Amniotic epithelial cell (primary cell): Measurements from ENCODE around the gene DISP1.

Source experiments
- DNase-seq: peaks from one replicate; pipeline ENCODE4 v3.0.0-alpha.2; 2010; ENCODE audit warnings: low read depth

Gene DISP1, protein sequence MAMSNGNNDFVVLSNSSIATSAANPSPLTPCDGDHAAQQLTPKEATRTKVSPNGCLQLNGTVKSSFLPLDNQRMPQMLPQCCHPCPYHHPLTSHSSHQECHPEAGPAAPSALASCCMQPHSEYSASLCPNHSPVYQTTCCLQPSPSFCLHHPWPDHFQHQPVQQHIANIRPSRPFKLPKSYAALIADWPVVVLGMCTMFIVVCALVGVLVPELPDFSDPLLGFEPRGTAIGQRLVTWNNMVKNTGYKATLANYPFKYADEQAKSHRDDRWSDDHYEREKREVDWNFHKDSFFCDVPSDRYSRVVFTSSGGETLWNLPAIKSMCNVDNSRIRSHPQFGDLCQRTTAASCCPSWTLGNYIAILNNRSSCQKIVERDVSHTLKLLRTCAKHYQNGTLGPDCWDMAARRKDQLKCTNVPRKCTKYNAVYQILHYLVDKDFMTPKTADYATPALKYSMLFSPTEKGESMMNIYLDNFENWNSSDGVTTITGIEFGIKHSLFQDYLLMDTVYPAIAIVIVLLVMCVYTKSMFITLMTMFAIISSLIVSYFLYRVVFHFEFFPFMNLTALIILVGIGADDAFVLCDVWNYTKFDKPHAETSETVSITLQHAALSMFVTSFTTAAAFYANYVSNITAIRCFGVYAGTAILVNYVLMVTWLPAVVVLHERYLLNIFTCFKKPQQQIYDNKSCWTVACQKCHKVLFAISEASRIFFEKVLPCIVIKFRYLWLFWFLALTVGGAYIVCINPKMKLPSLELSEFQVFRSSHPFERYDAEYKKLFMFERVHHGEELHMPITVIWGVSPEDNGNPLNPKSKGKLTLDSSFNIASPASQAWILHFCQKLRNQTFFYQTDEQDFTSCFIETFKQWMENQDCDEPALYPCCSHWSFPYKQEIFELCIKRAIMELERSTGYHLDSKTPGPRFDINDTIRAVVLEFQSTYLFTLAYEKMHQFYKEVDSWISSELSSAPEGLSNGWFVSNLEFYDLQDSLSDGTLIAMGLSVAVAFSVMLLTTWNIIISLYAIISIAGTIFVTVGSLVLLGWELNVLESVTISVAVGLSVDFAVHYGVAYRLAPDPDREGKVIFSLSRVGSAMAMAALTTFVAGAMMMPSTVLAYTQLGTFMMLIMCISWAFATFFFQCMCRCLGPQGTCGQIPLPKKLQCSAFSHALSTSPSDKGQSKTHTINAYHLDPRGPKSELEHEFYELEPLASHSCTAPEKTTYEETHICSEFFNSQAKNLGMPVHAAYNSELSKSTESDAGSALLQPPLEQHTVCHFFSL (N-terminal part only)

DNA sequence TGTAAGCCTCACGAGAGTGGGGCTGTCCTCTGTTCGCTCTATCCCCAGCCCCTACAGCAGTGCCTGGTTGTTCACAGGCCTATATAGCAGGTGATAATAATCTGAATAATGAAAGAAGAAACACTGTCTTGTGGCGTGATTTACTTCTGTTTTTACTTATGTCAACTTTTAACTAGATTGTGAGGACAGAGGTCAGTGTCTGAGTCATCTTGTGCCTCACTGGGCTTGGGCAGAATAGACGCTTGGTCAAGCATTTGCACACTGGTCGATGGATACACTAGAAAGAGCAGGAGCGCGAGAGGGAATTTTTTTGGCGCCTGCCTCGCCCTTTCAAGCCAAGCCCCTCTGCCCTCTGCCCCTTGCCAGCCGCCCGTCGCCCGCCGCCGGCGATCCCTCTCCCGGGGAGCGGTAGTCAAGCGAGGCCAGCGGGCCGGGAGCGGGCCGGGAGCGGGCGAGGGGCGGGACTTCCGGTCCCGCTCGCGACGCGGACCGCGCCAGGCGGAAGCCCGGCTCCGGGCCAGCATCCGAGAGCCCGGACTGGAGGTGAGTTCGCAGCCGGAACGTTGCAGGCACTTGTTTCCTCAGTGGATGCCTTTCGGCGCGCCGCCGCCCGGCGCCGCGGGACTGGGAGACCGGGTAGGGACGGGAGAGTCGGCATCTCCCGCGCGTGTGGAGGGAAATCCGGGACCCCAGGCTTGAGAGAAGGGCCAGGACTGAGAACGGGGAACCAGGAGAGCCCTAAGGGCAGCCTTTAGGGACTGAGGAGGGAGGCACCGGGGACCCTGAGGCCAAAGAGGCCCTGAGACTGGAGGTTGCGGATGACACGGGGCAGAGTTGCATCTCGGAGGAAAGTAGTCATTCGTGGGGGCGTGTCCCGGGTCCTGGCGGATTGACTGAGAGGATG, at the start of gene DISP1:
Gene DISP1 (plus strand): TSS at position 504 of the 904 bp plus-strand sequence. CDS start 127,785 bp downstream, outside the sequence.
- DNase-seq: peak; percentile 78

DNA sequence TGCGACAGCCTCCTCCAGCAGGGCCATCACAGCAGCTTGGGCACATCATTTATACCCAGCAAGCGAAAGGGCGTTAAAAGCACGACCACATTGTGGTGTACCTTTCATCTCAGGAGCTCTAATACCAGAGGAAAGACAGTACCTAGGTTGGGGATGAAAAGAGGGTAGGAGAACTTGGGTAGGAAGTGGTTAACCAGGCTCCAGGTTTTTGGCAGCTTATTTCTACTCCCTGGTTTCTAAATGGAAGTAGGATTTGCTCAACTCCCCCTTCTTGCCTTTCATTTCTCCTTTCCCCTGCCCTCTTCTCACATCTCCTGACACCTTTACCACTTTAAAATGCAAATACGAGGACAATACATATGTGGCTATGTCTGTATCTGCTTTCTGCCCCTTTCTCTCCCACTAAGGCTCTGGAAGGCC, 47.7 kb upstream of the DISP1 start:
- no peak for DNase-seq

DNA sequence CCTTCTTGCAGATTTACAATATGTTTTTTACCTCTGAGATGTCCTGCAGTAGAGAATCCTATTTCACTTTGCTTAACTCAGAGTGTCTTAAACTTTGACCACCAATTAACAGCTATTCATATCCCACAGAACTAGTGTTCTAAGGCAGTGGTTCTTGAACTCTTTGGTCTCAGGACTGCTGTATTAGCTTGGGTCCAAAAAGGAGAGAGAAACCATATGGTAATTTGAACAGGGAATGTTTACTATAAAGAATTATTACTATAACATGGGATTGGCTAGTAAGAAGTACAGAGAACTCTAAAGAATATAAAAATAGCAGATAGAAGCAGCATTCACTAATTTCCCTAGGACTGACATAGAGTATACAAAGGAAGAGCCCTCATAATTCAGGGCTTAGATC, 46.2 kb upstream of the DISP1 start:
- DNase-seq: no peak

DNA sequence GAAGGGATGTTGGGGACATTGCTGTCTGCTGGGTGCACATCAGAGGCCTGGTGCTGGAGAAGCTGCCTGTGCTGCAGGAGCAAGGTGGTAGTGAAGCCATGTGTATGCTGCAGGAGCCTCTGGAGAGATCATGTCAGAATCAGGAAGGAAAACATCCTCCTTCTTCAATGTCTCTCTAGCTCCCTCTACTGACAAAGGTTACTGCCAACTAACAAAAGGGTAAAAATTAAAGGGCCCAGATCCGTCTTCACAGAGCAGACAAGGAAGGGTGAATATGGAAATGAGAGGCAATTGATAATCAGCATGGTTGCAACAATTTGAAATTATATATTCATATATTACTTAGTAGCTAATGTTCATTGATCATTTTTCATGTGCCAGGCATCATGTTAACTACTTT, 45.7 kb upstream of the DISP1 start:
- no peak for DNase-seq

DNA sequence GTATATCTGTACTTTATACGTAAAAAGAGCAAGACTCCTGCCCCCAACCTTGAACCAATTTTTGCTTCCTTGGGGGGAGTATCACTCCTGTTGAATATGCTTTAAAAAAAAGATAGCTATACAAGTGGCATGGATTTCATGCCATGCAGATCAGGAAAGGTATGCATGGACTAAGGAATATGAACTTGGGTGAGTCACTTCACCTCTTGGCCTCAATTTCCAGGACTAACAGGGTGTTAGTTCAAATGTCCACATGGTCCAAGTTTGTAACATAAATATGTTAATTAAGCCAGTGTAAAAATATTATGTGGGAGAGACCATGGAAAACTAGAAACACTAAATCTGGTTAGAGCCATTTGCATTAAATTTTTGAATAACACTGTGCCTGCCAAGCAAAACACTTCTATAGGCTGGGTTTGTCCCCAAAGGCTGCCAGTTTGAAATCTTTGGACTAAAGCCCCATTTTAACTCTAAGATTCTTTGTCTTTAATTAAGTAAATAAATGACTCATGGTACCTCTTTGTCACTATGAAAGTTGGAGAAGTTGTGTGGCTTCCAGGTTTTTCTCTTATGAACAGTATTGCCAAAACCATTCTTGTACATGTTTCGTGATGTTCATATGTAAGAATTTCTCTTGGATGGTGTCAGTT, 44.7 kb upstream of the DISP1 start:
- no peak for DNase-seq

DNA sequence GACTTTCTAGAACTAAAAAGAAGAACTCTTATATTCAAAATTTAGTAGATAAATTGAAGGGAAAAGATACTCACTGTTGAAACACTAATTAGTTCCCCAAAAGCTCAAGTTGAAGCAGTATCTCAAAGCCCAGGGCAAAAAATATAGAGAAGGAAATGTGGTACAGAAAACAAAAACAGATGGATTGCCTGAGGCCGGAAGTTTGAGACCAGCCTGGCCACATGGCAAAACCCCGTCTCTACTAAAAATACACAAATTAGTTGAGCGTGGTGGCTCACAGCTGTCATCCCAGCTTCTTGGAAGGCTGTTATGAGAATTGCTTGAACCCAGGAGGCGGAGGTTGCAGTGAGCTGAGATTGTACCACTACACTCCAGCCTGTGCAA, 41.9 kb upstream of the DISP1 start:
- DNase-seq: no peak

DNA sequence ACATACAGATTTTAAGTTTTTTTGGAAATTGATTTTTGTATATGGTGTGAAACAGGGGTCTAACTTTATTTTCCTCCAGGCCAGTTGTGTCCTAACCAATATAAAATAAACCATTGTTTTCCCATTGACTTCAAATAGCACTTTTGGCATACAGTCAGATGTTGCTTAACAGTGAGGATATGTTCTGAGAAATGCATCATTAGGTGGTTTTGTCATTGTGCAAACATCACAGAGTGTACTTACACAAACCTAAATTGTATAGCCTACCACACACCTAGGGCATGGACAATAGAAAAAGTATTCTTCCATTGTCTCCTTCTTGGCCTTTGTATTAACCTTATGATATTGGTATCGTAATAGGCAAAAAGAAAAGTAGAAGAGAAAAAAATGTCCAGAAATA, 37.4 kb upstream of the DISP1 start:
- peak; percentile 90 for DNase-seq

DNA sequence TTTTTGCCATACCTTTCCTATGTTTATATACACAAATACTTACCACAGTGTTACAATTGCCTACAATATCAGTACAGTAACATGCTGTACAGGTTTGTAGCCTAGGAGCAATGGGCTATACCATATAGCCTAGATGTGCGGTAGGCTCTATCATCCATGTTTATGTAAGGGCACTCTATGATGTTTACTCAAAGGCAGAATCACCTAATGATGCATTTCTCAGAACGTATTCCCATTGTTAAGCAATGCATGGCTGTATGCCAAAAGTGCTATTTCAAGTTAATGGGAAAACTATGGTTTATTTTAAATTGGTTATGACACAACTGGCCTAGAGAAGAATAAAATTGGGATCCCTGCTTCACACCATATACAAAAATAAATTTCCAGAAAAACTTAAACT, 36.9 kb upstream of the DISP1 start:
- DNase-seq: peak; percentile 92

DNA sequence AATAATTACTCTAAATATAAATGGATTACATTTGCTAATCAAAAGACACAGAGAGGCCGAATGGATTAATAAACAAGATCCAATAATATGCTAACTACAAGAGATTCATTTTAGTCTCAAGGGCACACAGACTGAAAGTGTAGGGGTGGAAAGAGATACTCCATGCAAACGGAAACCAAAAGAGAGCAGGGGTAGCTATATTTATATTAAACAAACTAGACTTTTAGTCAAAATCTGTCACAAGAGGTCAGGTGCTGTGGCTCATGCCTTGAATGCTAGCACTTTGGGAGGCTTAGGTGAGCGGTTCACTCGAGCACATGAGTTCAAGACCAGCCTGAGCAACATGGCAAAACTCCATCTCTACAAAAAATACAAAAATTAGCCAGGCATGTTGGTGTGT, 33.6 kb upstream of the DISP1 start:
- DNase-seq: no peak

DNA sequence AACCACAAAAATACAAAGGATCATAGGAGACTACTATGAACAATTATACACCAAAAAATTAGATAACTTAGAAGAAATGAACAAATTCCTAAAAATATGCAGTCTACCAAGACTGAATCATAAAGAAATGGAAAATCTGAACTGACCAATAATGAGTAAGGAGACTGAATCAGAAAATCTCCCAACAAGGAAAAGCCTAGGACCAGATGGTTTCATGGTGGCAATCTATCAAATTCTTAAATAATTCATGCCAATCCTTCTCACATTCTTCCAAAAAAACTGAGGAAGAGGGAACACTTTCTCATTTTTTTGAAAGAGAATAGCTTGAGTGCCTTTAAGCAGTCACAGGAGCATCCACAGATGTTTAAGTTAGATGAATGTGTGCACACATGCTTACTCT, 31.8 kb upstream of the DISP1 start:
- no peak for DNase-seq

DNA sequence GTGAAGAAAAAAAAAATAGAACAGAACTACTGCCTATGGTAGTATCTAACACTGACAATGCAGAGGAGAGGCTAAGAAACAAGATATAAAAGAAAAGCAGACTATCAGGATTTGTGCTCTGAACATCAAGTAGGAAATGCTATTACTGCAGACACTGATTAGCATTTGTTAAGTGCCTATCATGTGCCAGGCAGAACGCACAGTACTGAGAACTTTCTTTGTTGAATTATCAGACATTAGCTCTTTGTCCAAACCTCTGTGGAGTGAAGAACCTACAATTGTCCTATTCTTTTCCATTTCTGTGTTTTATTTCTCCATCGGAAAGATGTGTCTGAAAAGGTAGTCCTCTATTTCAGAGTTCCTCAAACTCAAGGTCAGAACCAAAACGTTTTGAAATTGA, 30.5 kb upstream of the DISP1 start:
- no peak for DNase-seq

DNA sequence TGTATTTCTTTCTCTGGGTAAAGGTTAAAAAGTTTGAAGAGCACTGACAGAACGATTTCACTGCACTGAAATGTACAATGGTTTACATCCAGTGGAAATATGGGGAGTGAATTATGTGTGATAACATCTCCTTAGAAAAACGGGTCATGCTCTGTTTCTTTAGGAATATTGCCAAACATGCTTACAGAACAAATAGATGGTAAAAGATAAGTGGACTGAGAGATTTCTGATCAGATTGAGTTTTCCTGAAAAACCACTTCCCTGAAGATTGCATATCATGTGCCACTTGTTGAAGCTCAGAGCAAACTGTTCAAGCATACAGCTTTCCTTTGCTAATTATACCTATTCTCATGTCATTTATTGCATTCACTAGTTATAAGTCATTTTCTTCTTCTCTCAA, 29.9 kb upstream of the DISP1 start:
- no peak for DNase-seq

DNA sequence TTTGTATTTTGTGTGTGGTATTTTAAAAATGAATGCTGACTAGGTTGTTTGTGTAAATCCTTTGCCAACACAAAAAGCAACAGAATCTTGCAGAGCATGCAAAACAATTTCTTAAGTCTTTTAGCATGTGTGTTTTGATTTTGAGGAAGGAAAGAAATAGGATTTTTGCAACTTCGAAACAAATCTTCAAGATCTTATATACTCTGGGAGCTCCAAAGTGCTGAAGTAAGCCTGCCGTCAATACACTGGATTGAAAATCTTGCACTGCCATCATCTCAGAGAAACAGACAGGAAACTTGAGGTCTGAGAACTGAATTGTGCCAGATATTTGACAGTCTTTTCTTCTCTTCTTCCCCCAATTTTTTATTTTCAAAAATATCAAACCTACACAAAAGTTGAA, 29.3 kb upstream of the DISP1 start:
- DNase-seq: no peak

DNA sequence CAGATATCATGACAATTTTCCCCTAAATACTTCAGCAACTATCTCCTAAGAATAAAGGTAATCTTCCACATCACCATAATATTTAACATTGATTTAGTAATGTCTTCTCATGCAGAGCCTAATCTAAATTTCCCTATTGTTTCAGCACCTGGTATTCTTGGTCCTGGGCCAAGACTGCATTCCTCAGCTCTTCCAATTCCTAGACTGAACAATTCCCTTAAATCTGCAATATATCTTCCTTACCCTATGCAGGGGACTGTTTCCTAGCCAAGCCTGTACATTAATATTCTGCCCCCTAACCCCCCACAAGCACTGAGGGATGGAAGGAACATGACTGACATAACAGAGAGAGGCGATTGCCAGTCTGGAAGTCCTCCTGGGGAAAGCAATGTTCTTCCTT, 28.7 kb upstream of the DISP1 start:
- no peak for DNase-seq

DNA sequence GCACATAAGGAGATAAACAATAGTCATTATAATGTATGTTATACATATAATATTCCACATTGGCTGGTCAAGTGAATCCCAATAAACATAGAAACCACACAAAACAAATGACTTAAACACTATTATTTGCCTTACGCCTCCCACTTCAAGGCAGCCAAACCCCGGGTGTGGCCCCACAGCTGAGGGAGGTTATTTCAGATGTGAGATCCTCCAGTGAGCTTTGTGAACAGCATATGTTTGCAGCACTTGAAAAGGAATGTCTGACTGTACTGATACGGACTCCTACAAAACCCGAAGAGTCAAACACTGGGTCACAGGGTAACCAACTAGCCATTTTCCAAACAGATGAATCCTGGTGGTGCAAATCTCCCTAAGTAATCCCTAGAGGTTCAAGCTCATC, 27.1 kb upstream of the DISP1 start:
- peak; percentile 25 for DNase-seq

DNA sequence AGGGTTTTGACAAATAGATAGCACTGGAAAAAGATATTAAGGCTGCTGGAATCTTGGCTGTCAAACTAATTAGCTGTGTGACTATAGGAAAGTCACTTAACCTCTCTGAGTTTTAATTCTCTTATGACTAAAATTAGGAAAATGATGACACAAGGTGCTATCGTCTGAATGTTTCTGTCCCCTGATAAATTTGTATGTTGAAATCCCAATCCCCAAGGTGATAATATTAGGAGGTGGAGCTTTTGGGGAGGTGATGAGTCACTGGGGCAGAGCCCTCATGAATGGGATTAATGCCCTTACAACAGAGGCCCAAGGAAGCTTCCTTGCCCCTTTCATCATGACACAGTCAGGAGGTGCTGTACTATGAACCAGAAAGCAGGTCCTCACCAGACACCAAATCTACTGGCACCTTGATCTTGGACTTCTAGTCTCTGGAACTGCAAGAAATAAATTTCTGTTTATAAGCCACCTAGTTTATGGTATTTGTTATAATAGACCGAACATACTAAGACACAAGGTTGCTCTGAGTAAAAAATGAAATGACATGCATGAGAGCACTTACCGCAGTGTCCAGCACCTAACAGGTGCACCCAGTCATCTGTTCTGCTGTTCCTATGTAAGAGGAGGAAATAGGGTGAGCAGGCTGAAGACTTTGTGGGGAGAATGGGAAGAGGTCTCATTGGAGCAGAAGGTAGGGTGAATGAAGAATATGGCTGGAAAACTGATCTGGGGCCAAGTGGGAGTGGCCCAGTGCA, 26.3 kb upstream of the DISP1 start:
- peak; percentile 21 for DNase-seq

DNA sequence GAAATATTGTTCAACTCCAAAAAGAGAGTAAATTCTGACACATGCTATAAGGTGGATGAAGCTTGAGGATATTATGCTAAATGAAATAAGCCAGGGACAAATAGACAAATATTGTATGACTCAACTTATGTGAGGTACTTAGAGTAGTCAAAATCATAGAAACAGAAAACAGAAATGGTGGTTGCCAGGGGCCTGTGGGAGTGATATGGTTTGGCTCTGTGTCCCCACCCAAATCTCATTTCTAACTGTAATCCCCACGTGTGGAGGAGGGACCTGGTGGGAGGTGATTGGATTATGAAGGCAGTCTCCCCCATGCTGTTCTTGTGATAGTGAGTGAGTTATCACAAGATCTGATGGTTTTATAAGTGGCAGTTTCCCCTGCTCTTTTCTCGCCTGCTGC, 24.7 kb upstream of the DISP1 start:
- no peak for DNase-seq

DNA sequence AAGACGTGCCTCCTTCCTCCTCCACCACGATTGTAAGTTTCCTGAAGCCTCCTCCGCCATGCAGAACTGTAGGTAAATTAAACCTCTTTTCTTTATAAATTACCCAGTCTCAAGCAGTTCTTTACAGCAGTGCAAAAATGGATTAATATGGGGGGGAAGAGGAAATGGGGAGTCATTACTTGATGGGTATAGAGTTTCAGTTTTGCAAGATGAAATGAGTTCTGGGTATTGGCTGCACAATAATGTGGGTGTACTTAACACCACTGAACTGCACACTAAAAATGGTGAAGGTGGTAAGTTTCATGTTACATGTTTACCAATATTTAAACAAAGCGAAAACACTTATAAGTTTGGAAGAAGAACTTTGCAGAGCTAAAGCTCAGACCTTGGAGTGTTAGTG, 24.3 kb upstream of the DISP1 start:
- no peak for DNase-seq

DNA sequence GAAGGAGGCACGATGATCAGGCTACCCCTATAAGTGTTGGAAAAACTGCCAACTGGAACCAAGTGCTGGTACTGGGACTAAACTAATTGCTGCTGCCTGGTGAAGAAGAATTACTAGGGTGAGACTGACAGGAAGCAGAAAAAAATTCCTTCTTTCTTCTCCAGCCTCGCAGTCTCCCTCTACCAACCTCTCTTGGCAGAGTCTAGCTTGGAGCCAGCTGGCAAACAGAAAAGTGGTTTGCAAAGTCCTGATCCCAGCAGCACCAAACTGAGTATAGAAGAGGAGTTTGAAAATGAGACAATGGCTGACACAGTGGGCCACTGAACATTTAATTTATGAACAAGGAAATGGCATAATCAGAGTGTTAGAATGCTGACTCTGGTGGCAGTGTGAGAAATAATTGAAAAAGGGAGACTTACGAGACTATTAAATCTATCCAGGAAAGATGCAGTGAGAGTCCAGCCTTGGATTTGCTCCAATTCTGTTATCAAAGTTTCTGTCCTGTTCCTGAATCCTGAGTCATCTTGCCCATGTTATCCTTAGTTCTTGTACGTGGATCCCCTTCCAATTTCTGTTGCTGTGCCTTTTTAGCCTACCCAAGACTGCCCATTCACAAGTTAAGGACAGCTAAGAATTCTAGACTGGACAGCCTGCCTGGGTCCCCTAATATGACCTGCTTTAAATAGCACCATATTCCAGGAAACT, 23.7 kb upstream of the DISP1 start:
- peak; percentile 75 for DNase-seq
